KBM-7 (cell line): ENCODE data around the gene STX3.
"Not testable (repeated sequence)": the region's sequence is repeated elsewhere in the genome, so short reads cannot be mapped to it uniquely, and the experiment has no call there.

Experiments used
- DNase-seq: peaks from one replicate; pipeline ENCODE4 v3.0.0-alpha.2; 2015
- in situ Hi-C: fragments of 300-500 bp; cut with MboI; formaldehyde crosslinking; loops from 2 replicates; pipeline ENCODE4 v1.14.3; 2020; ENCODE audit warnings: low sequenced_read_pairs, low pct_unique_long_range_greater_than_20kb, mixed read lengths

Gene STX3

GRCh38 chr11:59813364-59813763, 58.2 kb downstream of the STX3 start:
- DNase-seq: no peak
- in situ Hi-C loops: no loop called here

- in situ Hi-C loops: no loop called here
- DNase-seq: no peak
Observed at GRCh38 chr11:59814021-59814420, 58.8 kb downstream of the STX3 start.

- in situ Hi-C loops: no loop called here
- no peak for DNase-seq
Observed at GRCh38 chr11:59815754-59816153, 60.6 kb downstream of the STX3 start.

GRCh38 chr11:59816434-59816833, 61.3 kb downstream of the STX3 start:
- in situ Hi-C loops, DNase-seq: not testable (repeated sequence)

GRCh38 chr11:59818572-59818971, 63.4 kb downstream of the STX3 start:
- in situ Hi-C loops: no loop called here
- DNase-seq: peak; percentile 75

GRCh38 chr11:59822989-59823566, 67.9 kb downstream of the STX3 start:
- DNase-seq: peak; percentile 78
- in situ Hi-C loops: no loop called here

GRCh38 chr11:59829358-59829757, 74.2 kb downstream of the STX3 start:
- no peak for DNase-seq
- in situ Hi-C loops: no loop called here

GRCh38 chr11:59833602-59834001, 78.4 kb downstream of the STX3 start:
- DNase-seq: peak; percentile 47
- in situ Hi-C loops: no loop called here

- in situ Hi-C loops: no loop called here
- DNase-seq: no peak
Observed at GRCh38 chr11:59839615-59840014, 84.4 kb downstream of the STX3 start.

- in situ Hi-C loops: no loop called here
Observed at GRCh38 chr11:59841514-59841913, 86.3 kb downstream of the STX3 start.

GRCh38 chr11:59842316-59842715, 87.1 kb downstream of the STX3 start:
- in situ Hi-C loops: no loop called here
- DNase-seq: no peak

More at GRCh38 chr11:59841514-59841913, 86.3 kb downstream of the STX3 start:
- DNase-seq: no peak

GRCh38 chr11:59845399-59845798, 90.2 kb downstream of the STX3 start, which contains the start of gene CBLIF:
CBLIF (minus strand) TSS chr11:59845499; CDS start chr11:59845453, 46 bp downstream.
- DNase-seq: no peak
- in situ Hi-C loops: no loop called here

GRCh38 chr11:59846556-59846955, 91.4 kb downstream of the STX3 start:
- in situ Hi-C loops: no loop called here
- DNase-seq: no peak

- DNase-seq: no peak
- in situ Hi-C loops: no loop called here
Observed at GRCh38 chr11:59847626-59848025, 92.5 kb downstream of the STX3 start.

- in situ Hi-C loops, DNase-seq: not testable (repeated sequence)
Observed at GRCh38 chr11:59848439-59848838, 93.3 kb downstream of the STX3 start.

GRCh38 chr11:59849129-59849528, 94.0 kb downstream of the STX3 start:
- in situ Hi-C loops: no loop called here
- no peak for DNase-seq

GRCh38 chr11:59849551-59849950, 94.4 kb downstream of the STX3 start:
- in situ Hi-C loops, DNase-seq: not testable (repeated sequence)

GRCh38 chr11:59851416-59851815, 96.2 kb downstream of the STX3 start:
- DNase-seq, in situ Hi-C loops: not testable (repeated sequence)

GRCh38 chr11:59854871-59855270, 99.7 kb downstream of the STX3 start:
- in situ Hi-C loops: no loop called here

More at GRCh38 chr11:59854871-59855270, 99.7 kb downstream of the STX3 start:
- no peak for DNase-seq
